ENCODE results near the gene SSRP1. TPM values are rescaled to one million over a fixed set of nuclear protein-coding genes. Genes with fewer than 3 reads are reported as not detected.

The SSRP1 gene
- total RNA-seq, 1 donor from 2014 or later, result 110 TPM

- Mint-ChIP-seq H3K27me3 (ENCODE audit: low read depth) (peaks cover 3% of the 10 kb centered on the region), H3K9me3 (no peaks in the 10 kb centered on the region), H3K27ac (no peak overlapping the region), H3K36me3 (no peaks in the 10 kb centered on the region), H3K4me1 (peaks cover 21% of the 10 kb centered on the region), H3K4me3 (no peak overlapping the region)
- DNase-seq (ENCODE audit: low spot score in 2 of 2, unreplicated experiment in 2 of 2), result no peak
- TF ChIP-seq CTCF (IDR thresholded peaks at IDR 0.05; ENCODE audit: unreplicated experiment), result no peak
These were observed 11.6 kb upstream of the SSRP1 start for GRCh38 chr11:57347336-57347735.

GRCh38 chr11:57345555-57346211 lies 10.0 kb upstream of the SSRP1 start:
- Mint-ChIP-seq H3K4me3 (no peak overlapping the region), H3K27me3 (ENCODE audit: low read depth) (peaks cover 3% of the 10 kb centered on the region)
- peak; percentile 51 to 68 for DNase-seq (ENCODE audit: low spot score in 2 of 2, unreplicated experiment in 2 of 2)

GRCh38 chr11:57344826-57345225 lies 9.1 kb upstream of the SSRP1 start:
- TF ChIP-seq CTCF (IDR thresholded peaks at IDR 0.05; ENCODE audit: unreplicated experiment), result no peak
- Mint-ChIP-seq H3K4me3 (no peak overlapping the region), H3K4me1 (peaks cover 27% of the 10 kb centered on the region), H3K27me3 (ENCODE audit: low read depth) (peaks cover 2% of the 10 kb centered on the region), H3K36me3 (no peaks in the 10 kb centered on the region), H3K9me3 (no peaks in the 10 kb centered on the region), H3K27ac (no peak overlapping the region)
- DNase-seq (ENCODE audit: low spot score in 2 of 2, unreplicated experiment in 2 of 2), result no peak

More at GRCh38 chr11:57345555-57346211, 10.0 kb upstream of the SSRP1 start:
- H3K27ac Mint-ChIP-seq, result peak overlapping the region; percentile 50
- TF ChIP-seq CTCF (IDR thresholded peaks at IDR 0.05; ENCODE audit: unreplicated experiment), result peak; percentile 79
- H3K9me3 Mint-ChIP-seq, result no peaks in the 10 kb centered on the region
- peaks cover 21% of the 10 kb centered on the region for H3K4me1 Mint-ChIP-seq
- no peaks in the 10 kb centered on the region for H3K36me3 Mint-ChIP-seq

- DNase-seq (ENCODE audit: low spot score in 2 of 2, unreplicated experiment in 2 of 2), result no peak
- no peaks in the 10 kb centered on the region for H3K27me3 Mint-ChIP-seq (ENCODE audit: low read depth)
- no peaks in the 10 kb centered on the region for H3K36me3 Mint-ChIP-seq
- no peak for TF ChIP-seq CTCF (IDR thresholded peaks at IDR 0.05; ENCODE audit: unreplicated experiment)
- H3K4me1 Mint-ChIP-seq, result peaks cover 30% of the 10 kb centered on the region
- H3K27ac Mint-ChIP-seq, result peak overlapping the region; percentile 67
- no peaks in the 10 kb centered on the region for H3K9me3 Mint-ChIP-seq
- H3K4me3 Mint-ChIP-seq, result no peak overlapping the region
These were observed 8.1 kb upstream of the SSRP1 start for GRCh38 chr11:57343825-57344224.

GRCh38 chr11:57342702-57343101 lies 7.0 kb upstream of the SSRP1 start:
- no peaks in the 10 kb centered on the region for H3K27me3 Mint-ChIP-seq (ENCODE audit: low read depth)
- H3K27ac Mint-ChIP-seq, result no peak overlapping the region
- peaks cover 34% of the 10 kb centered on the region for H3K4me1 Mint-ChIP-seq
- no peaks in the 10 kb centered on the region for H3K9me3 Mint-ChIP-seq
- no peaks in the 10 kb centered on the region for H3K36me3 Mint-ChIP-seq
- DNase-seq (ENCODE audit: low spot score in 2 of 2, unreplicated experiment in 2 of 2), result no peak
- H3K4me3 Mint-ChIP-seq, result no peak overlapping the region
- no peak for TF ChIP-seq CTCF (IDR thresholded peaks at IDR 0.05; ENCODE audit: unreplicated experiment)
